H1 (cell line): Measurements from ENCODE around the gene AIF1L. TPM values are rescaled to one million over a fixed set of nuclear protein-coding genes. Genes with fewer than 3 reads are reported as not detected.

Experiments
- HDAC2 ChIP-seq, 2 experiments: fragments of 300-600 bp in 1 of 2; sonication (generic) in 1 of 2; IDR thresholded peaks; 2 replicates each; pipeline ENCODE4 v1.6.1; 2011 to 2012; ENCODE audit warnings: low read depth in 2 of 2, low read length in 2 of 2, mild to moderate bottlenecking in 2 of 2, moderate library complexity in 2 of 2, borderline replicate concordance in 1 of 2, inconsistent platforms in 1 of 2
- NRF1 ChIP-seq: IDR thresholded peaks from 2 replicates; pipeline ENCODE4 v1.6.1; 2011; ENCODE audit warnings: mild to moderate bottlenecking, low read depth, low read length, improper control_type of control experiment
- YY1 ChIP-seq: IDR thresholded peaks from 2 replicates; pipeline ENCODE4 v1.6.1; 2011; ENCODE audit warnings: low read depth, mild to moderate bottlenecking, low read length
- polyA plus RNA-seq, 7 experiments: library from polyadenylated mRNA; depleted of rRNA in 3 of 7; stranded (reverse) in 5 of 7; unstranded in 2 of 7; fragments of >200 nt in 5 of 7; fragments of 200-250 nt in 2 of 7; gene quantifications; 1 replicate in 5 of 7; 2 replicates in 1 of 7; 4 replicates in 1 of 7; pipeline versions ENCODE4 v1.2.1 to v1.2.3, GENCODE V29; 2011 to 2013; ENCODE audit warnings: missing spikeins in 2 of 7, mixed read lengths in 2 of 7
- total RNA-seq: library from RNA; stranded (reverse); fragmentation: NEBNext Ultra II Directional; extraction: Animal tissue kit (Norgen Biotek cat#: 25700); gene quantifications from 2 replicates; pipeline ENCODE4 v1.2.1, GENCODE V29; 2021
- TF ChIP-seq, protein P1 (sequence below), 3 experiments: IDR thresholded peaks; 1 replicate in 2 of 3; 2 replicates in 1 of 3; pipeline versions ENCODE4 v1.5.1 to v1.6.1; 2011; ENCODE audit warnings: low read length in 3 of 3, mild to moderate bottlenecking in 3 of 3, inconsistent platforms in 2 of 3, low read depth in 1 of 3, moderate library complexity in 1 of 3; ENCODE audit not compliant: insufficient read depth in 1 of 3; ENCODE audit errors: control extremely low read depth in 1 of 3
- TF ChIP-seq, protein P2 (sequence below): IDR thresholded peaks from 2 replicates; pipeline ENCODE4 v1.6.1; 2012; ENCODE audit warnings: low read length, inconsistent platforms

AIF1L gene
- total and polyA plus RNA-seq, 2 of the 8 experiments (the other 6 are each of a cell fraction or from before 2014, with no cell fraction given): 70.7 to 149 TPM

DNA sequence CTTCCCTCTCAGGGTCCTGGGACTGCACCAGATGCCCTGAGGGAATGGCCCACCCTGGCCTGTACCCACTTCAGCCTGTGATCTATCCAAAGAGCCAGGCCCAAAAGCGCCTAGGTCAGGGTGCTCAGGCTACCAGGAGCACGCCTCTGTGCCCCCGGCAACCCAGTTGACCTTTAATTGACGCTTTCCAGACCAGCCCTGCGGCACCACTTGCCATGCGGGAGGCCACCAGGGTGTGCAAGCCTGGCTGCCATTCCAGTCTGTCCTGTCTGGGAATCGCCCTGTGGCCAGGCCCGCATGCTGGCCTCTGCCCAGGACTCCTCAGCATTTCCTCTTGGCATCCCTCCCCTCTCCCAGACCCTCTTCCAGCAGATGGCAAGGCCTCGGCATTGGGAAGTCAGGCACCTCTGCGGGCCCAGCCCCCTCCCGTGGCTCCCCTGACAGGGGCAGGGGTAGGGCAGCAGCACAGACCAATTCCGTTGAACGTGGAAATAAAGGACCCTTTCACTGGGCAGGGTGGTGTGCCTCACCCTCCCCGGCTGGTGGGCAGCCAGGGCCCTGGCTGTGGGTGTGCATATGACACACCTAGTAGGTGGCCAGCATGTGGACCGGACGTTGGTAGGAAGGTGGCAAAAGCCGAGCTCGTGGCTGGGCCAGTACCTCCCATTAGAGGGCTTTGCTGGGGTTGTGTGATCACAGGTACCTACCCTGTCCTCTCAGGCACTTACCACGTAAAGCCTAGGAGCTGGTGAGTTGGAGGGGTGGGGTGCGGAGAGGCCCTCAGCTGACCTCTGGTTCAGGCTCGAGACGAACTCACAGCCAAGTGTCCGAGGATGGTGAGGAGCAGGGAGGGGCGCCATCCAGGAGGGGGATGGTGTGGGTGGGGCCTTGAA, 3.5 kb upstream of the AIF1L start (continued):
- TF ChIP-seq, protein P1, sequence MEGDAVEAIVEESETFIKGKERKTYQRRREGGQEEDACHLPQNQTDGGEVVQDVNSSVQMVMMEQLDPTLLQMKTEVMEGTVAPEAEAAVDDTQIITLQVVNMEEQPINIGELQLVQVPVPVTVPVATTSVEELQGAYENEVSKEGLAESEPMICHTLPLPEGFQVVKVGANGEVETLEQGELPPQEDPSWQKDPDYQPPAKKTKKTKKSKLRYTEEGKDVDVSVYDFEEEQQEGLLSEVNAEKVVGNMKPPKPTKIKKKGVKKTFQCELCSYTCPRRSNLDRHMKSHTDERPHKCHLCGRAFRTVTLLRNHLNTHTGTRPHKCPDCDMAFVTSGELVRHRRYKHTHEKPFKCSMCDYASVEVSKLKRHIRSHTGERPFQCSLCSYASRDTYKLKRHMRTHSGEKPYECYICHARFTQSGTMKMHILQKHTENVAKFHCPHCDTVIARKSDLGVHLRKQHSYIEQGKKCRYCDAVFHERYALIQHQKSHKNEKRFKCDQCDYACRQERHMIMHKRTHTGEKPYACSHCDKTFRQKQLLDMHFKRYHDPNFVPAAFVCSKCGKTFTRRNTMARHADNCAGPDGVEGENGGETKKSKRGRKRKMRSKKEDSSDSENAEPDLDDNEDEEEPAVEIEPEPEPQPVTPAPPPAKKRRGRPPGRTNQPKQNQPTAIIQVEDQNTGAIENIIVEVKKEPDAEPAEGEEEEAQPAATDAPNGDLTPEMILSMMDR (IDR thresholded peaks at IDR 0.05; ENCODE audit: control extremely low read depth in 1 of 3, insufficient read depth in 1 of 3, low read depth in 1 of 3, low read length in 3 of 3): no peak
- TF ChIP-seq, protein P2, sequence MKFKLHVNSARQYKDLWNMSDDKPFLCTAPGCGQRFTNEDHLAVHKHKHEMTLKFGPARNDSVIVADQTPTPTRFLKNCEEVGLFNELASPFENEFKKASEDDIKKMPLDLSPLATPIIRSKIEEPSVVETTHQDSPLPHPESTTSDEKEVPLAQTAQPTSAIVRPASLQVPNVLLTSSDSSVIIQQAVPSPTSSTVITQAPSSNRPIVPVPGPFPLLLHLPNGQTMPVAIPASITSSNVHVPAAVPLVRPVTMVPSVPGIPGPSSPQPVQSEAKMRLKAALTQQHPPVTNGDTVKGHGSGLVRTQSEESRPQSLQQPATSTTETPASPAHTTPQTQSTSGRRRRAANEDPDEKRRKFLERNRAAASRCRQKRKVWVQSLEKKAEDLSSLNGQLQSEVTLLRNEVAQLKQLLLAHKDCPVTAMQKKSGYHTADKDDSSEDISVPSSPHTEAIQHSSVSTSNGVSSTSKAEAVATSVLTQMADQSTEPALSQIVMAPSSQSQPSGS: no peak
- TF ChIP-seq YY1: no peak
- TF ChIP-seq HDAC2 (IDR thresholded peaks at IDR 0.05; ENCODE audit: borderline replicate concordance in 1 of 2, low read depth in 2 of 2, low read length in 2 of 2): no peak
- no peak for TF ChIP-seq NRF1
